HG02588 (cell line): Measurements from ENCODE around the gene RRAD.
"Not testable (repeated sequence)": the region's sequence is repeated elsewhere in the genome, so short reads cannot be mapped to it uniquely, and the experiment has no call there.

Experiments used
- ATAC-seq: cut with Tn5 transposase; IDR thresholded peaks from one replicate; pipeline ENCODE4 v1.9.1; 2021; ENCODE audit warnings: mild to moderate bottlenecking, moderate library complexity; ENCODE audit not compliant: unreplicated experiment

Gene RRAD

DNA sequence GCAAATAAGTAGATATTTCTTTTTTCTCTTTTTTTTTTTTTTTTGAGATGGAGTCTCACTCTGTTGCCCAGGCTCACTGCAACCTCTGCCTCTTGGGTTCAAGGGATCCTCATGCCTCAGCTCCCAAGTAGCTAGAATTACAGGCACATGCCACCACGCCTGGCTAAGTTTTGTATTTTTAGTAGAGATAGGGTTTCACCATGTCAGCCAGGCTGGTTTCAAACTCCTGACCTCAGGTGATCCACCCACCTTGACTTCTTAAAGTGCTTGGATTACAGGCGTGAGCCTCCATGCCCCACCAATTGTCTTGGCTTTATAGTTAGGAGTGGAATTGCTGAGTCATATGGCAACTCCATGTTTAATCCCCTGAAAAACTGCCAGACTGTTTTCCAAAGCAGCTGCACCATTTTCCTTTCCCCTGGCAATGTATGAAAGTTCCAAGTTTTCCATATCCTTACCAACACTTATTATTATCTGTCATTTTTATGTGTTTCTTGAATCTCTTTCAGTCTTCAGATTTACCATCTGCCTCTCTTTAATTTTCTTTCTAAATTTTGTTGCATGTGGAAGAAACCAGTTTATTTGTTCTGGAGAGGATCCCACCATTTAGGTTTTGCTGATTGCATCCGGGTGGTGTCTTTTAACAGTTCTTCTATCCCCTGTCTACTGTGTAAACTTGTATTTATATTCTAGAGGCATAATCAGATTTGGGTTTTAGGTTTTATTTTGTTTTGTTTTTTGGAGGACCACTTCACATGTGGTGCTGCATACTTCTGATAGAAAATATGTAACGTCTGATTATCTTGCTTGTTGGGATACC, 25.8 kb upstream of the RRAD start:
- no peak for ATAC-seq

DNA sequence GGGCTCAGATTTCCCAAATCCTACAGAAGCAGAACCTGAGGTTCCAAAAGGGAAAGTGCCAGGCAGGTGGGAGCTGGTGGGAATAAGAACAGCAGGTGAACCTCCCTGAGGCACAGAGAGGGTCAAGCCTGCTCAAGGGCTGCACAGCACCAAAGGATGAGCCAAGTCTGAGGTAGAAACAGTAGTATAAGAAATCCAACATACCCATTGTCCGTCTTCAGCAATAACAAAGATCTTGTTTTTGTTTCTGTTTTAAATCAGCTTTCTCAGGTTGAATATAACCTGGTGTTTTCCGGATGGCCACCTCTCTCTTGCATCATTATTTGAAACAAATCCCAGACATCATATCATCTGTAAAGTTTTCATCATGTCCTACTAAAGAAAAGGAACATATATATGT, 25.1 kb upstream of the RRAD start:
- no peak for ATAC-seq

DNA sequence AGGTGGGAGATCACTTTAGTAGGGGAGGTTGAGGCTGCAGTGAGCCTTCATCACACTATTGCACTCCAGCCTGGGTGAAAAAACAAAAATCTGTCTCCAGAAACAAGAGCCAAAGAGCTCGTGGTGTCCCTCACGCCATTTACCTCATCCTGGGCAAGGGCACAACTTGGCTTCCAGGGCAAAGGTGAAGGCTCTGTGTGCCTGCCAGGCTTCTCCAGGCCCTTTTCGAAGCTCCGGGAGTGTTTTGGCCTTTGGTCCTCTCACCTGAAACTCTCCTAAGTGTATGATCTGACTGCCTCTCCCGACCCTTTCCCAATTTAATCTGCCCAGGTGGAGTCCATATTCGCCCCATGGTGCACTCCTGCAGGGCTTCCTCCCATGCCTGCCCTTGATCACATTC, 24.1 kb upstream of the RRAD start:
- ATAC-seq, result no peak

DNA sequence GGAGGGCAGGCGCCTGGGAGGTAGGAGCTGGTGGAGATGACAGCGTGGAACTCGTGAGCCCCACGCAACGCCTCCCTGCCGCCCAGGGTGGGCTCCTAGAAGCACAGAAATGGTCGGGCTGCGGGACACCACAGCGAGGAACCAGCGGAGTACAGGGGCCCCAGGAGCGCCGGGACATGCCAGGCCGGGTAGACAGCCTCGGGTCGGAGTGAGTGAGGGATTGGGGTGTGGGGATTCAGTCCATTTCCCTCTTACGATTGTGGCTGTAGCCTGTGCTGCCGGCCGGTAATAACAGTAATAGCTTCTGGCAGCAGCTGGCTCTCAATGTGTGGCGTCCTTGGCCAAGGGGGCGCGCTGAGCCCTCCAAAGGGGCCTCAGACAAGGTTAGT, 23.5 kb upstream of the RRAD start:
- ATAC-seq, result no peak

DNA sequence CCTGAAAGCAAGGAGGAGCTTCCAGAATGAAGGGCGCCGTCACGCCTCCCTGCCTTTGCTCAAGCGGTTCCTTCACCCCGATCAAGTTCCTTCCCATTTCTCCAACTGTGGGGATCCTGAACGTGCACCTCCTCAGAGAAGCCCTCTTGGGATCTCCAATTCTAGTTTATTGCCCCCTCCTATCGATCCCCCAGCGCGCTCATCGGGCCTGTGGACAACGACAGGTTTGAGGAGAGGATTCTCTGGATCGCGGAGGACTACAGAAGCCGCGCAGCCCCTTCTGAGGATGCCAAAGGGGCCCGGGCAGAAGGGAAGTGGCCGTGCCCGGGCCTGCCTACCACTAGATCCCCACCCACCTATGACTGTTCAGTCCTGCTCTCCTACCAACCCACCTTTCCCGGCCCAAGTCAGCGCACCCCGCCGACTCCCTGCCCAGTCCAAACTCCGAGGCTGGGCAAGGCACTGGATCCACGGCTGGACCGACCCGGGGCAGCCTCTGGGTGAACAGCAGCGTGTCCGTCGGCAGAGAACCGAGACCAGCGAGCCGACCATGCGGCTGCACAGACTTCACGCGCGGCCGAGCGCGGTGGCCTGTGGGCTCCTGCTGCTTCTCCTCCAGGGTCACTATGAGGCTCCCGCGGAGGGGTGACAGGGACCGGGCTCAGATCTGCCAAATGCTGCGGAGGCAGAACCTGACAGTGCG, 22.9 kb upstream of the RRAD start:
- no peak for ATAC-seq

DNA sequence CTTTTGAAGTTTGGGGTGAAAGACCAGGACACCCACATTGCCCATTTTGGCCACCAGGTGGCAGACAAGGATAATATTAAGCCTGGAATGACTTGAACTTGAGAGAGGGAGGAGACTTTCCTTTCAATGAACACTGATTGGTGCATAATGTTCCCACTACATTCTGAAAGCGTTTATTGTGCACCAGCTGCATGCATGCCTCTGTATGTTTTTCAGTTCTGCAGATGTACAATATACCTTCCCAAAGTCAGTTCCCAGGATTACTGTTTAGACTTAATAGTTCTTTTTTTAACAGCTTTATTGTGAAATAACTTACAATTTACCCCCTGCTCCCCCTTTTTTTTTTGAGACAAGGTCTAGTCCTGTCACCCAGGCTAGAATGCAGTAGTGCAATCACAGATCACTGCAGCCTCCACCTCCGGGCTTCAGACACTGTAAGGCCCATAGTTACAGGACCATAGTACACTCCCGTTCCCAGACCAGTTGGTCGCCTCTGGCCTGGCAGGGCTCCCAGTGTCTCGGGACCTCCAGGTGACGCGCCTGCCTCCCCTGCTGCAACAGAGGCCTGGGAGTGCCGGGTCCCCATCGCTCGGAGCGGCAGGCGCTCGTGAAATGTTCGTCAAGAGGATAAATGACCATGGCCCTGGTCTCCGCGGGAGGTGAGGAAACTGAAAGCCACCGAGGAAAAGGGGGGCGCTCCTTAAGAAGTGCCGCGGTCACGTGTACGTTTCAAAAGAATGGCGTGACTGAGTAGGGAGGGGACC, 22.1 kb upstream of the RRAD start:
- peak; percentile 60 for ATAC-seq

DNA sequence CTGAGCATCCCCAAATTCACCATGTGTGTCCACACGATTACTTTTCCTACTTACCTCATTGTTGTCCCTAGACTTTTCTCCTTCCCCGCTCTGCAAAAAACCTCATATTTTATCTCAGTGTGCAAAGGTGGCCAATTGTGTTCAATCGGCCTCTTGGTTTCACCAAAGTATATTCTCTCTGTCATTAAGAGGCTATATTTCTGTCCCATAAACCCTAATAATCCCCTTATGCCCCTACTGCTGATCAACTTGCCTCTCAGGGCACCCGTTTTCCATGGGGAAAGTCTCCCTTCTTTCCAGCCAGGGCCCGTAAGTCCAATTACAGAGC, 21.6 kb upstream of the RRAD start:
- ATAC-seq, result no peak

DNA sequence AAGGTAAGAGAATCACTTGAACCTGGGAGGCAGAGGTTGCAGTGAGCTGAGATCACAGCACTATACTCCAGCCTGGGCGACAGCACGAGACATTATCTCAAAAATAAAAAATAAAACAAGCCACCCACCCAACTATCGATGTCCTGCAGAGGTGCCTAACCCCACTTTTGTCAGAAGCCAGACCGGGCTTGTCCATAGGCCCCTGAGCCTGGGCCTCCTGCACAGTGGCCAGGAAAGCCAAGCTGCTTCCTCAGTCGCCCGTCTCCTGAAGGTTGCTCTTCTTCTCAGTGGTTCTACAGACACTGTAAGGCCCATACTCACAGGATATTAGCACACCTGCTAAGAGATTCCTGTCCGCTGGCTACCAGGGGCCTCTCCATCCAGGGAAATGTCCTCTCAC, 21.2 kb upstream of the RRAD start:
- ATAC-seq, result no peak

DNA sequence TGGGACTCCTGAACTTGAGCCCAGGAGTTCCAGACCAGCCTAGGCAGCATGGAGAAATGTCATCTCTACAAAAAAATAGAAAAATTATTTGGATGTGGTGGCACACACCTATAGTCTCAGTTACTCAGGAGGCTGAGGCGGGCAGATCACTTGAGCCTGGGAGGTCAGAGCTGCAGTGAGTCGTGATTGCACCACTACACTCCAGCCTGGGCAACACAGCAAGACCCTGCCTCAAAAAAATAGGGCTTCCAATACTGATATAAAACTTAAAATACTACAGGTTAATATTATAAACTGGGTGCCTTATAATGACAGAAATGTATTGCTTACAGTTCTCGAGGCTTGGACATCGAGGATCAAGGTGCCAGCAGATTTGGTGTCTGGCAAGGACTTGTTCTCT, 20.6 kb upstream of the RRAD start:
- no peak for ATAC-seq

DNA sequence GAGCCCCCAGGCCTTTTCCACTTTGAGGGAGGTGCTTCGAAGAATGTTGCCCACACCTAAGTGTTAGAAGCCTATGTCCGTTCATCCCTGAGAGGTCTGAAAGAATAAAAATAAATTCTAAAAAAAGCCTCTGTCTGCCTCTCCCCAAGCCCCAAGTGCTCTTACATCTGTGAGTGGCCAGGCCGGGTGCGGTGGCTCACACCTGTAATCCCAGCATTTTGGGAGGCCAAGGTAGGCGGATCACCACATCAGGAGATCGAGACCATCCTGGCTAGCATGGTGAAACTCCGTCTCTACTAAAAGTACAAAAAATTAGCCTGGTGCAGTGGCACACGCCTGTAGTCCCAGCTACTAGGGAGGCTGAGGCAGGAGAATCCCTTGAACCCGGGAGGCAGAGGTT, 19.6 kb upstream of the RRAD start:
- ATAC-seq, result not testable (repeated sequence)

DNA sequence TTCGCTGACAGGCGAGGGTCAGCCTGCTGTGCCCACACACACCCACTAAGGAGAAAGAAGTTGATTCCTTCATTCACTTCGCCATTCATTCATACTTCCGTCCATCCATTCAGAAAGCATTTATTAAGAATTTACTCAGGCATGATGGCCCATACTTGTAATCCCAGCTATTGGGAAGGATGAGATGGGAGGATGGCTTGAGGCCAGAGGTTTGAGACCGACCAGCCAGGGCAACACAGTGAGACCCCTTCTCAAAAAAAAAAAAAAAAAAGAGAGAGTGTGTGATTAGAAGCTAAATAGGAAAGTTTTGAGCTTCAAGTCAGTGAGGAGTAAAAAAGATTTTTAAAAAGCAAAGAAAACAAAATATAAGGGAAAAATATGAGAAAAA, 18.7 kb upstream of the RRAD start:
- no peak for ATAC-seq

DNA sequence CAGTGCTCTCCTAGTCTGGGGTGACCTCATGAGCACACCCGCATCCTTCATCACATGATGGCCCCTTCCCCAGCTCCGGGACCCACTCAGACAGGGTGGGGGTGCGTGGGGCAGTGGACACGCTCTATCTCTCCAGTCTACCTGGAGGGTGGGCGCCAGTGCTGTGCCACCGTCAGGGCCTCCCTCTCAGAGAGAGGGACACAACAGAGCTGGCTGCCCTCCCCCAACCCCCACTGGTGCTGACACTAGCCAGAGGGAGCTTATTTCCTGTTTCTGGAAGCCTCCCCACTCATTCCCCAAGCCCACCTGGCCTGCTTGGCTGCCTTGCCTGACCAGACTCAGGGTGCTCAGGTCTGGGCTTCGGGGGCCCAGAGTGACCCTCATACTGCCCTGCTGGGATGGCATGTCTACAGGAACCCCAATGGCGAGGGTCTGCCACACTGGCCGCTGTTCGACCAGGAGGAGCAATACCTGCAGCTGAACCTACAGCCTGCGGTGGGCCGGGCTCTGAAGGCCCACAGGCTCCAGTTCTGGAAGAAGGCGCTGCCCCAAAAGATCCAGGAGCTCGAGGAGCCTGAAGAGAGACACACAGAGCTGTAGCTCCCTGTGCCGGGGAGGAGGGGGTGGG, 18.2 kb upstream of the RRAD start:
- ATAC-seq, result no peak

DNA sequence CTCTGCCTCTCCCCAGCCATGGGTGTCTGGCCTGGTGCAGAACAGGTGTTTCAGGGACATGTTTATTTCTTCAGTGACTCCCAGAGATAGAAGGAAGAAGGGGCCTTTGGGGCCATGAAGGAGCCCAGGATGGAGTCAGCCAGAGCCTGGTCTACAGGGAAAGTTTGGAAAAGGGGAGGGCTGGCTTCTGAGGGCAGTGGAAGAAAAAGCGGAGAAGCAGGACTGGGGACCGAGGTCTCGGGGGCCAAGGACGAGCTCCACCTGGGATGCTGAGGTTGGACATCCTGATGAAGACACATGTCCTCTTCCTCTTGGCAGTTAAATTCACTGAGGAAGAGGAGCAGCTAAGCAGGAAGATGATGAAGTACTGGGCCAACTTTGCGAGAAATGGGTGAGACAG, 17.6 kb upstream of the RRAD start:
- ATAC-seq, result no peak

DNA sequence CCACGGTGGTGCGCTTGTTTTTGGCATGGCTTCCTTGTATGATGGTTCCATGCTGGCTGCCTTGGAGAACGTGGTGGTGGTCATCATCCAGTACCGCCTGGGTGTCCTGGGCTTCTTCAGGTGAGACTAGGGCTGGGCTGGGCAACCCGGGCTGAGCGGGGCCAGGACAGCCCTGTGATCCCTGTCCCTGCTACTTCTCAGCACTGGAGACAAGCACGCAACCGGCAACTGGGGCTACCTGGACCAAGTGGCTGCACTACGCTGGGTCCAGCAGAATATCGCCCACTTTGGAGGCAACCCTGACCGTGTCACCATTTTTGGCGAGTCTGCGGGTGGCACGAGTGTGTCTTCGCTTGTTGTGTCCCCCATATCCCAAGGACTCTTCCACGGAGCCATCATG, 14.9 kb upstream of the RRAD start:
- no peak for ATAC-seq

DNA sequence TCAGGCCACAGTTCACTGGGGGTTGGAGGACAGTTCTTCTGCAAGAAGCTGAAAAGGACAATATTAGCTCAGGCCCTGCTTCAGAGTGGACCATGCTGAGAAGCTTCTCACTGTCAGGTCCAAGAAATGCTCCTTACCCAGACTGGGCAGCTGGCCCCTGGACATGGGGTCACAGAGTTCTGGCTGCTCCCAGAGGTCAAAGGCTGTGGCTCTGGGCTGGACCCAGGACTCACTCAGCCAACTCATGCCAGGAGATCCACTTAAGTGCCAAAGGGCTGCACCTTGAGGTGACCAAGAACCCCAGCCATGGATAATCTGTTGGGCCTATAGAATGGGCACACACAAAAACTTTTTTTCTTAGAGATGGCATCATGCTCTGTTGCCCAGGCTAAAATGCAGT, 14.0 kb upstream of the RRAD start:
- no peak for ATAC-seq

DNA sequence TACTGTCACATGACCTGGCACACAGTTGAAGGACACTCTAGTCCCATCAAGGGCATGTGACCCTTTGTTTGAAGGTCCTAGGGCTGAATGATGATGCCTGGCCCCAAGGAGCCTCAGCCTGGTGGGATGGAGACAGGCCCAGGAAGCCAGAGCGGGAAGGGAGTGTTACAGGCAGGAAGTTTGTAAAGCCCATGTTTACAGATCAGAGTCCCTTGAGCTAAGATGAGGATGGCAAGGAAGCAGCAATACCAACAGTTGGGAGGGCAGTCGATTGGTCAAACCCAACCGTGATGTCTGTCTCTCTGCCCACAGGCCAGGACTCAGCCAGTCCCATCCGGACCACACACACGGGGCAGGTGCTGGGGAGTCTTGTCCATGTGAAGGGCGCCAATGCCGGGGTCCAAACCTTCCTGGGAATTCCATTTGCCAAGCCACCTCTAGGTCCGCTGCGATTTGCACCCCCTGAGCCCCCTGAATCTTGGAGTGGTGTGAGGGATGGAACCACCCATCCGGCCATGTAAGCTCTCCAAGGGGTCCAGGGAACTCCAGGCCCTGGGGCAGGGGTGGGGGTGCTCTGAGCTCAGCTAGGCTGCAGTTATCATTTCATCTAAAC, 12.5 kb upstream of the RRAD start:
- ATAC-seq, result no peak

DNA sequence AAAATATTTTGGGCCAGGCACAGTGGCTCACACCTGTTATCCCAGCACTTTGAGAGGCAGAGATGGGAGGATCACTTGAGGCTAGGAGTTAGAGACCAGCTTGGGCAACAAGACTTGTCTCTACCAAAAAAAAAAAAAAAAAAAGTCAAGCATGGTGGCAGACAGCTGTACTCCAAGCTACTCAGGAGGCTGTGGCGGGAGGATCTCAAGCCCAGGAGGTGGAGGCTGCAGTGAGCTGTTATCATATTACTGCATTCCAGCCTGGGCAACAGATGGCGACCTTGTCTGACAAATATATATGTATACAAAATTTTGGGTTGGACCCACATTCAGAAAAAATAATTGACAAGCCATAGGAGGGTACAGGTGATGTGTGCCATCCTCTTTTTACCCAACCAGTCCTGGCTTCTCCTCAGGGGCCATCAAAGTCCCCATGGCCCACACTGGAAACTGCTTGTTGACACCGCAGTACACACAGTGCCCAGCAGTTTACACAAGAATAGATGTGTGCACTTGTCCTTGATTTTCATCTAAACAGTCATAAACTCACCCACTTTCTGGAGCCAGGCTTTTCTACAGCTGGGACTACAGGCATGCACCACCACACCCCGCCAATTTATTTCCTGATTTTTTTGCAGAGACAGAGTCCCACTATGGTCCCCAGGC, 11.7 kb upstream of the RRAD start:
- ATAC-seq, result no peak

DNA sequence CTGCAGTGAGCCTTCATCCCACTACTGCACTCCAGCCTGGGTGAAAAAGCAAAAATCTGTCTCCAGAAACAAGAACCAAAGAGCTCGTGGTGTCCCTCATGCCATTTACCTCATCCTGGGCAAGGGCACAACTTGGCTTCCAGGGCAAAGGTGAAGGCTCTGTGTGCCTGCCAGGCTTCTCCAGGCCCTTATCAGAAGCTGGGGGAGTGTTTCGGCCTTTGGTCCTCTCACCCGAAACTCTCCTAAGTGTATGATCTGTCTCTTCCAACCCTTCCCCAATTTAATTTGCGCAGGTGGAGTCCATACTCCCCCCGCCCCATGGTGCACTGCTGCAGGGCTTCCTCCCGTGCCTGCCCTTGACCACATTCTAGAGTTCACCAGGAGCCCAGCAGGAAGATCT, 11.1 kb upstream of the RRAD start:
- no peak for ATAC-seq

DNA sequence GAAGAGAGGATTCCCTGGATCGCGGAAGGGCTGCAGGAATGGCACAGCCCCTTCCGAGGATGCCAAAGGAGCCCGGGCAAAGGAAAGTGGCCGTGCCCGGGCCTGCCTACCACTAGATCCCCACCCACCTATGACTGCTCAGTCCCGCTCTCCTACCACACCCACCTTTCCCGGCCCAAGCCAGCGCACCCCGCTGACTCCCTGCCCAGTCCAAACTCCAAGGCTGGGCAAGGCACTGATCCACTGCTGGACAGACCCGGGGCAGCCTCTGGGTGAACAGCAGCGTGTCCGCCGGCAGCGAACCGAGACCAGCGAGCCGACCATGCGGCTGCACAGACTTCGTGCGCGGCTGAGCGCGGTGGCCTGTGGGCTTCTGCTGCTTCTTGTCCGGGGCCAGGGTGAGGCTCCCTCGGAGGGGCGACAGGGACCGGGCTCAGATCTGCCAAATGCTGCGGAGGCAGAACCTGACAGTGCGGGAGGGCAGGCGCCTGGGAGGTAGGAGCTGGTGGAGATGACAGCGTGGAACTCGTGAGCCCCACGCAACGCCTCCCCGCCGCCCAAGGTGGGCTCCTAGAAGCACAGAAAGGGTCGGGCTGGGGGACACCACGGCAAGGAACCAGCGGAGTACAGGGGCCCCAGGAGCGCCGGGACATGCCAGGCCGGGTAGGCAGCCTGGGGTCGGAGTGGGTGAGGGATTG, 10.1 kb upstream of the RRAD start, which contains the start of gene CES2:
Gene CES2, plus strand, starts transcription at position 203 of the 698 bp plus-strand sequence. Its CDS starts 120 bp downstream, at position 323.
- ATAC-seq, result no peak

DNA sequence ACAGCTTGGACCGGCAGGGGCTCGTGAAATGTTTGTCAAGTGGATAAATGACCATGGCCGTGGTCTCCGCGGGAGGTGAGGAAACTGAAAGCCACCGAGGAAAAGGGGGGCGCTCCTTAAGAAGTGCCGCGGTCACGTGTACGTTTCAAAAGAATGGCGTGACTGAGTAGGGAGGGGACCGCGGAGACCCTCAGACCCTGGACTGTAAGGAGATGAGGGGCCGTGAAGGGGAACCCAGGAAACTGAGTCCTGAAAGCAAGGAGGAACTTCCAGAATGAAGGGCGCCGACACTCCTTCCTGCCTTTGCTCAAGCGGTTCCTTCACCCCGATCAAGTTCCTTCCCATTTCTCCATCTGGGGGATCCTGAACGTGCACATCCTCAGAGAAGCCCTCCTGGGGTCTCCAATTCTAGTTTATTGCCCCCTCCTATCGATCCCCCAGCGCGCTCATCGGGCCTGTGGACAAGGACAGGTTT, 9.5 kb upstream of the RRAD start:
- not testable (repeated sequence) for ATAC-seq
